NCI-H187 treated with DMSO at 0.1 percent for 48 hours (cell line): ENCODE measurements around the gene INHBE.

Experiments
- DNase-seq: peaks from one replicate; lab custom pipeline; 2025; lab: John Stamatoyannopoulos, UW

The INHBE gene

DNA sequence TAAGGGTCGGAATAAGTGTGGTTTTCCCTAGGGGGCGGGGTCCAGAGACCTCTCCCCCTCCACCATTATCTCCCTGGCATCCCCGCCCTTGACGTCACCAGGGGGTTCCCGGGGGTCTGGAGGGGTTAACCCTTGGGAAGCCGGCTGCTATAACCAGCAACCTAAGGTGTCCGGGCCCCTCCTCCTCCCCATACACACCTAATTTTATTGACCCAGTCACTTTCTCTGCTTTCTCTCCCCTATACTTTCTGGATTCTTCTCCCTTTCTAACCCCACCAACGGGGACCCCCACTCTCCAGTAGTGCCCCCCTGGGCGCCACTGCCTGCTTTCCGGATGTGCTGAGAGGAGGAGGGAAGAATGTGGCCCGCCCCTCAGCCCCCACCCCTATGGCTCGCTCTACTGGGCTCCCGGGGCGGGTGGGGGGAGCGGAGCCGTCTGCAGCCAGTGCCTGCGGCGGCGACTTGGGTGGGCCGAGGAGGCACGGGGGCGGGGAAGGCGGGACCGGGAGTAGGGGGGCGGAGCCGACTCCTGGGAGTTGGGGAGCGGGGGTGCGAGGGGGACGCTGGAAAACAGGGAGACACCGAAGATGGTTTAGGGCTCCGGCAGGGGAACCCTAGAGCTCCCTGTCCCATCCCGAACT, 6.3 kb downstream of the INHBE start:
- DNase-seq, result no peak

DNA sequence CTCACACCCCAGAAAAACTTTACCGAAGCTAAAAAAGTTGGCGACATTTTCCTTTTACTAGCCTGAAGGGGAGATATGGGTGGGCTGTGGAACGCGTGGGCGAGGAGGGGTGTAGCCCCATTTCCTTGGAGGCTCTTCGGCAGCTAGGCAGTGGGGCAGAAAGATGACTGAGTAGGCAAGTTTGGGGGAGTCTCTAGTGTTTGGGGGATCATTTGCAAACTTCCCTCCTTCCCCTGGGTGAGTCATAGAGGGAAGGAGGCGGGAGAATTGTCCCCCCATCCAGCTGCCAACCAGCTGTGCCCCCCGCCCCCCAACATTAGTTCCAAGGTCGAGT, 6.8 kb downstream of the INHBE start:
- DNase-seq, result no peak

DNA sequence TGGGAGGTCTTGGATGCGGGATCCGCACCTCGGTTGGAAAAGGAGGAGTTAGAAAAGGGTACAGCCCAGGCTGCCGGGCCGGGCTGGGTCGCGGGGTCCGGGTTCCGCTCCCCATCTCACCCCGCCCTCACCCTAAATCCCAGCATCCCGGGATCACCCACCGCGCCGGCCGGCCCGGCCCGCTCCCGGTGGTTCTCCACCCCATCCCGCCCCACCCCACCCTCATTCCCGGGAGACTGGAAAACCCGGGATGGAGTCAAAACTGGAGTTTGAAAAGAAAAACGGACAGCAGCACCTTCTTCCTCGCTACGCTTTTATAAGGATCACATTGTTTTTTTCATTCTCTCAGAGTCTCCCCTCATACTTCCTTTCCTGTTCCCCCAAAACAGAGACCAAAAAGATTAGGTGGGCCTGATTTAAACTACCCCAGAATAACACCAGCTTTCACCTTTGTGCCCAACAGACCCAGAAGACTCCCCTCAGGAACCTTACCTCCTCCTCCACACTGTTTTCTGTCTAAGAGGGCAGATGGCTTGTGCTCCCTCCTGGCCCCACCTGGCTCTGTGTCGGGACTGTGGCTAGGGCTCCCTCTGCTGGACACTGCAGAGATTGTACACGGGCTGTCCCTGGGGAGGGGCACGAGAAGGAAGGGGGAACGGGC, 7.3 kb downstream of the INHBE start:
- peak; percentile 66 for DNase-seq

DNA sequence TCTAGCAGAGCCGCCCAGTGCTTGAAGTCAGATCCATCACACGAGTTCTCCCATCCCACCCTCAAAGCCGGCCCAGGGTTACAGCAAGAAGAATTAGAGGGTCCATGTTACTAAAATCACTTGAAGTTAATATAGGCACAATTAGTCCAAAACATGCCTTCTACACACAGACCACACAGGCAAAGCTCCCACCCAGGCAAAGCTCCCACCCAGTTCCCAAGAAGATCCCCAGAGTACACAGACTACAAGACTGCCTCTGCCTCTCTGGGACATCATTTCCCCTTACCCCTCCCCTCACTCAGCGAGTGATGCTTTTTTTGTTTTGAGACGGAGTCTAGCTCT, 7.8 kb downstream of the INHBE start:
- no peak for DNase-seq

DNA sequence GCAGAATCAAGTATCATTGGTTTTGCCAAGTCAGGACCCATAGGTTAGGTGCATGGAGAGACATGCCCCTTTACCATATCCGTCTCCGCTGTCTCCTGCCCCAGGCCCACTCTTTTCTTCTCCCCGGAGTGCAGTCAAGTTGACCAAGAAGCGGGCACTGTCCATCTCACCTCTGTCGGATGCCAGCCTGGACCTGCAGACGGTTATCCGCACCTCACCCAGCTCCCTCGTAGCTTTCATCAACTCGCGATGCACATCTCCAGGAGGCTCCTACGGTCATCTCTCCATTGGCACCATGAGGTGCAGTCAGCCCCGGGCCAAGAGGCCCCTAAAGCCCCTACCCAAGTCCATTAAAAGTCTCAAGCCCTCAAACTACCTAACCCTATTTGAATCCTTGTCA, 9.5 kb downstream of the INHBE start:
- no peak for DNase-seq

DNA sequence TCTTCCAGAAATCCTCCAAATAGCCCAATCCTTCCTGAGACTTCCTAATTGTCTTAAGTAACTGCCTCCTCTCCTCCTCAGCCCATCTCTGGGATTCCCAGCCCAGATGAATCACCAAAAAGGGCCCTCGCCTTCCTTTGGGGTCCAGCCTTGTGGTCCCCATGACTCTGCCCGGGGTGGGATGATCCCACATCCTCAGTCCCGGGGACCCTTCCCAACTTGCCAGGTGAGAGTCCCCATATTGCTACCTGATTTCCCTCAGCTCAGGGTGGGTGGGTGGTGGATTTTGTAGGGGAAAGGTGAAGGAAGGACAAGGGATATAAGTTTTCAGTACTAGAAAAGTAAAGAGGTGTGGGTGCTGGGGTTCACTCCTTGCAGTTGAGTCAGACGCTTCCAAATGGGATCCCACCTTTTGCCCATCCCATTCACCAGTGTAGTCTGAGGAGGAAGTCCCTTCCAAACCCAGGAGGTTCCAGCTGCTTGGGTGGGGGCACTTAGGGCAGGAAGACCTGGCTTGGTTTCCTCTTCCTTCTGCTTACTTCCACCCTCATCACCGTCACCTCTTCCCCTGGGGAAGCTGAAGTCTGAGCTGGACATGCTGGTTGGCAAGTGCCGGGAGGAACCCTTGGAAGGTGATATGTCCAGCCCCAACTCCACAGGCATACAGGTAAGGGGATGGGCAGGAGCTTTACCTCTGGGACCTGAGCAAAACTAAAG, 10.1 kb downstream of the INHBE start:
- DNase-seq, result no peak

DNA sequence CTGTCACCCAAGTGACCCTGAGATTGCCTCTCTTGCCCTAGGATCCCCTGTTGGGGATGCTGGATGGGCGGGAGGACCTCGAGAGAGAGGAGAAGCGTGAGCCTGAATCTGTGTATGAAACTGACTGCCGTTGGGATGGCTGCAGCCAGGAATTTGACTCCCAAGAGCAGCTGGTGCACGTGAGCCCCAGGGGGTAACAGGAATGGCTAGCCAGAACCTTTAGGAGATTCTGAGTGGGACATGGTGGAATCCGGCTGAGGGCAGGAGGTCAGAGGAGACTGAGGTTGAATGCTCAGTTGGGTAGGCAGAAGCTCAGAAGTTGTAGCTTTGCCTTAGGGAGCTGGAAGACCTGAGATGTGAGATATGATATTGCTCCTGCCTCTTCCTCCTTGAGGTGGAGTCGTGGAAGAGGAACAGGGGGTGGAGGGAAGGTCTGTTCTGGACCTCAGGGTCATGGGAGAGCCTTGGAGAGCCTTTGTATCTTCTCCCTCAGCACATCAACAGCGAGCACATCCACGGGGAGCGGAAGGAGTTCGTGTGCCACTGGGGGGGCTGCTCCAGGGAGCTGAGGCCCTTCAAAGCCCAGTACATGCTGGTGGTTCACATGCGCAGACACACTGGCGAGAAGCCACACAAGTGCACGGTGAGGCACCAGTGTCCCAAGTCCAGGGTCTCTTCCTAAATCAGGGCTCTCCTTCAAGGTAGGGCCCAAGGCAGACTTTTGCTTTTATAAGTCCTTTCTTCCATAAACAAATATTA, 10.8 kb downstream of the INHBE start:
- no peak for DNase-seq

DNA sequence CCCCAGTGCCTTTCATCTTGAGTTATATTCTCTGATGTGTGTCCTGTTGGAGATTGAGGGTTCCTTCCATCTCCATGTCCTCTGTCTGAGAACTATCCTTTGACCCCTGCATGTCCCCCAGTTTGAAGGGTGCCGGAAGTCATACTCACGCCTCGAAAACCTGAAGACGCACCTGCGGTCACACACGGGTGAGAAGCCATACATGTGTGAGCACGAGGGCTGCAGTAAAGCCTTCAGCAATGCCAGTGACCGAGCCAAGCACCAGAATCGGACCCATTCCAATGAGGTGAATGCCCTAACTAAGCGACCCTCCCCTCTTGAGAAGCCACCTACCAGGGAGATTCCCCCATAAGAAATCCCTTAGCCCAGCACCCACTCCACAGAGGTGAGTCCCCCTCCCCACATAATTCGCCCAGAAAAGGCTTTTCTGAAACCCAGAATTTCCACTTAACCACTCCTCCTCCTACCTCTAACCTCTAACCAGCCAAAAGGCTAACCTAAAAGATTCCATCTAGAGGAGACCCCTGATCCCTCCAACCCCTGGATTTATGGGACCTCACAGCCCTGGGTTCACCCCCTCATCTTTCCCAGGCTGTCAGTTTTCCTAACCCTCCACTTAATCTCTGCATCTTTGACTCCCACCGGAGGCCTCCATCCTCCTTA, 12.2 kb downstream of the INHBE start:
- DNase-seq, result no peak

DNA sequence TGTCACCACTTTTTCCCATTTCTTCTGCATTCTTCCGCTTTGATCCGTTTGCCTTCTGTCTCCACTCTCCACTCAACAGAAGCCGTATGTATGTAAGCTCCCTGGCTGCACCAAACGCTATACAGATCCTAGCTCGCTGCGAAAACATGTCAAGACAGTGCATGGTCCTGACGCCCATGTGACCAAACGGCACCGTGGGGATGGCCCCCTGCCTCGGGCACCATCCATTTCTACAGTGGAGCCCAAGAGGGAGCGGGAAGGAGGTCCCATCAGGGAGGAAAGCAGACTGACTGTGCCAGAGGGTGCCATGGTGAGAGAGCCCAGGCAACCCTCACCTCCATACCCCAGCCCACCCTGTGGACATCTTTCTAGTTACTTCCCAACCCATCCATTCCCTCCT, 12.8 kb downstream of the INHBE start:
- no peak for DNase-seq

DNA sequence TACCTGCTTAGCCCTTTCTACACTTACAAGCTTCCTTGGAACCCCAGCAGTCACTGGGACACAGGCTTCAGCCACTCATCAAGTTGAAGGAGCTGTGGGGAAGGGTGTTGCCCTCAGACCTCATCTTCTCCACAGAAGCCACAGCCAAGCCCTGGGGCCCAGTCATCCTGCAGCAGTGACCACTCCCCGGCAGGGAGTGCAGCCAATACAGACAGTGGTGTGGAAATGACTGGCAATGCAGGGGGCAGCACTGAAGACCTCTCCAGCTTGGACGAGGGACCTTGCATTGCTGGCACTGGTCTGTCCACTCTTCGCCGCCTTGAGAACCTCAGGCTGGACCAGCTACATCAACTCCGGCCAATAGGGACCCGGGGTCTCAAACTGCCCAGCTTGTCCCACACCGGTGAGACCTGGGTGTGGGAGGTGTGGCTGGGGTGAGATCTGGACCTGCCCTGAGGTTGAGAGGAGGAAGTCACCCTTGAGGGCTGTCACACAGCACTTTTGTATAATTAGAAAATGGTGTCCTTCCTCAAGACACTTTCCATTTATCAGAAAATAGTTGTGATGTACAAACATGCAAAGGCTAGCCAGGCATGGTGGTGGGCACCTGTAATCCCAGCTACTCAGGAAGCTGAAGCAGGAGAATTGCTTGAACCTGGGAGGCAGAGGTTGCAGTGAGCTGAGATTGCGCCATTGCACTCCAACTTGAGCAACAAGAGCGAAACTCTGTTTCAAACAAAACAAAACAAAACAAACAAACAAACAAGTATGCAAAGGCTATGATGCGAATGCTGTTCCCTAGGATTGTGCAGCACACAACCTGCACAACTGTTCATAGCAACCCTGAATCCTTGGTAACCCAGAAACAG, 14.4 kb downstream of the INHBE start:
- DNase-seq, result no peak

DNA sequence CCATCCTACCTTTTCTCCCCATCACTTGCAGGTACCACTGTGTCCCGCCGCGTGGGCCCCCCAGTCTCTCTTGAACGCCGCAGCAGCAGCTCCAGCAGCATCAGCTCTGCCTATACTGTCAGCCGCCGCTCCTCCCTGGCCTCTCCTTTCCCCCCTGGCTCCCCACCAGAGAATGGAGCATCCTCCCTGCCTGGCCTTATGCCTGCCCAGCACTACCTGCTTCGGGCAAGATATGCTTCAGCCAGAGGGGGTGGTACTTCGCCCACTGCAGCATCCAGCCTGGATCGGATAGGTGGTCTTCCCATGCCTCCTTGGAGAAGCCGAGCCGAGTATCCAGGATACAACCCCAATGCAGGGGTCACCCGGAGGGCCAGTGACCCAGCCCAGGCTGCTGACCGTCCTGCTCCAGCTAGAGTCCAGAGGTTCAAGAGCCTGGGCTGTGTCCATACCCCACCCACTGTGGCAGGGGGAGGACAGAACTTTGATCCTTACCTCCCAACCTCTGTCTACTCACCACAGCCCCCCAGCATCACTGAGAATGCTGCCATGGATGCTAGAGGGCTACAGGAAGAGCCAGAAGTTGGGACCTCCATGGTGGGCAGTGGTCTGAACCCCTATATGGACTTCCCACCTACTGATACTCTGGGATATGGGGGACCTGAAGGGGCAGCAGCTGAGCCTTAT, 15.3 kb downstream of the INHBE start:
- no peak for DNase-seq

DNA sequence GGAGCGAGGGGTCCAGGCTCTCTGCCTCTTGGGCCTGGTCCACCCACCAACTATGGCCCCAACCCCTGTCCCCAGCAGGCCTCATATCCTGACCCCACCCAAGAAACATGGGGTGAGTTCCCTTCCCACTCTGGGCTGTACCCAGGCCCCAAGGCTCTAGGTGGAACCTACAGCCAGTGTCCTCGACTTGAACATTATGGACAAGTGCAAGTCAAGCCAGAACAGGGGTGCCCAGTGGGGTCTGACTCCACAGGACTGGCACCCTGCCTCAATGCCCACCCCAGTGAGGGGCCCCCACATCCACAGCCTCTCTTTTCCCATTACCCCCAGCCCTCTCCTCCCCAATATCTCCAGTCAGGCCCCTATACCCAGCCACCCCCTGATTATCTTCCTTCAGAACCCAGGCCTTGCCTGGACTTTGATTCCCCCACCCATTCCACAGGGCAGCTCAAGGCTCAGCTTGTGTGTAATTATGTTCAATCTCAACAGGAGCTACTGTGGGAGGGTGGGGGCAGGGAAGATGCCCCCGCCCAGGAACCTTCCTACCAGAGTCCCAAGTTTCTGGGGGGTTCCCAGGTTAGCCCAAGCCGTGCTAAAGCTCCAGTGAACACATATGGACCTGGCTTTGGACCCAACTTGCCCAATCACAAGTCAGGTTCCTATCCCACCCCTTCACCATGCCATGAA, 16.0 kb downstream of the INHBE start:
- DNase-seq, result no peak

DNA sequence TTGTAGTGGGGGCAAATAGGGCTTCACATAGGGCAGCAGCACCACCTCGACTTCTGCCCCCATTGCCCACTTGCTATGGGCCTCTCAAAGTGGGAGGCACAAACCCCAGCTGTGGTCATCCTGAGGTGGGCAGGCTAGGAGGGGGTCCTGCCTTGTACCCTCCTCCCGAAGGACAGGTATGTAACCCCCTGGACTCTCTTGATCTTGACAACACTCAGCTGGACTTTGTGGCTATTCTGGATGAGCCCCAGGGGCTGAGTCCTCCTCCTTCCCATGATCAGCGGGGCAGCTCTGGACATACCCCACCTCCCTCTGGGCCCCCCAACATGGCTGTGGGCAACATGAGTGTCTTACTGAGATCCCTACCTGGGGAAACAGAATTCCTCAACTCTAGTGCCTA, 16.6 kb downstream of the INHBE start:
- no peak for DNase-seq

DNA sequence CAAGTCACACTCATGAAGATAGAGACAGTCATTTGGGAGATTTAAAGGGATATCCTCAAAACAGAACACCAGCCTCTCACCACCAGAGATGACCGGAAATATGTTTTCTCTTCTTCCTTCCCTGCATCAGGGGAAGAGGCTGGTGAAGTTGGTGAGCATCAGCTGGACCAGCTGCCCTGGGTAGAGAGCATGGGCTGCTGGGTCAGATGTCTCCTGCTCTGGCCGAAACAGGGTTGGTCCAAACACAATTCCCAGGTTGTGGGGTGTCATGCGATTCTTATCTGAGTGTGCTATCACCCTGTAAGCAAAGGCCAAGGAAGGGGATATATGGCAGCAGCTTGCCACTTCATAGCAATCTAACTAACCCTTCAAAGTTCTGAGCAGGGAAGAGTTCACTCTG, 17.3 kb downstream of the INHBE start:
- no peak for DNase-seq

DNA sequence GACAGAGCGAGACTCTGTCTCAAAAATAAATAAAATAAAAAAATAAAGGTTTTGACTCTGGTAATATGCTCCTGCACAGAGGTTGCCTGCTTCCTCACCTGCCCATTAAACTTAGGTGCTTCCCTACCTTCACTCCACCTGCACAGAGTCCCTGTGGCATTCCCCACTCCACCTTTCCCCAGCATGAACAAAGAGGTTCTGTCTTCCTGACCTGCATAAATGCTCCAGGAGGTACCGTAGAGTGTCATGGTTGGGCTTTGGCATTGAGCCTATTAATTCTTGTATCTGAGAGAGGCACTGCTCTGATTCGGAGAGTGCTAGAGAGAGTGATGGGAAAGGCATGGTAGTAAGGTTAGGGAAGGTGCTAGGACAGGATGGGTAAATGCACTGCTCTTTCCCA, 18.3 kb downstream of the INHBE start:
- no peak for DNase-seq

DNA sequence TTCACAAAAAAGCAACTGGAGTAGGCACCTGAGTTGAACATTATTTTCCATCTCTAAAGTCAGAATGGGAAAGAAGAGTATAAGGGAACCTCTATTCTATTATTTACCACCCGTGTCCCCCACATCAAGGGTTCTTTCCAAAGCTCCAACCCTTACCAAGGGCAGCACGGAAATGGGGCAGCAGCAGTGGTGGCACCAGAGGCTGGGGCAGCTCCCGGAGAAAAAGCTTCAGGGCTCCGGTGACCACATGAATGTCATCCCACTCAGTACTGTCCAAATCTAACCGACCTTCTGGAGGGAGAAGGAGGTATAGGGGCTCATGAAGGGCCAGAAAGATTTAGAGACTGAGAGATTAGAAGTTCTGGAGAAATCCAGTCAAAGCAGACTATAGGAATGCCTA, 18.8 kb downstream of the INHBE start:
- DNase-seq, result no peak

DNA sequence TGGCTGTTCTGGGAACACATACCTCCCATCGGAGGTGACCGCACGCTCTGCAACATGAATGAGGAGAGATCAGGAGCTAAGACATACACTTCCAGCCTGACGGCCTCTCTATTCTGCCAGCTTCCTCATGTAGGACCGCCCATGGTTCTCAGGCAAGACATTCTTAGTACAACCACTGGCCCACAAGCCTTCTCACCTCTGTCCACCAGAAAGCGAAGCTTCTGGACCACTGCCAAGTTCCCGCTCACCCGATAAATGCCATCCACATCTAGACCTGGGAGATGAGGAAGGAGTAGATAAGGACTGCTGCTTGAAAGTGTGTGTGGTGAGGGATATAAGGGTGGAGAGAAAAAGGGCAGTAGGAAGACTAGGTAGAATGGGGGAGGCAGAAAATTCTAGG, 19.3 kb downstream of the INHBE start:
- no peak for DNase-seq

DNA sequence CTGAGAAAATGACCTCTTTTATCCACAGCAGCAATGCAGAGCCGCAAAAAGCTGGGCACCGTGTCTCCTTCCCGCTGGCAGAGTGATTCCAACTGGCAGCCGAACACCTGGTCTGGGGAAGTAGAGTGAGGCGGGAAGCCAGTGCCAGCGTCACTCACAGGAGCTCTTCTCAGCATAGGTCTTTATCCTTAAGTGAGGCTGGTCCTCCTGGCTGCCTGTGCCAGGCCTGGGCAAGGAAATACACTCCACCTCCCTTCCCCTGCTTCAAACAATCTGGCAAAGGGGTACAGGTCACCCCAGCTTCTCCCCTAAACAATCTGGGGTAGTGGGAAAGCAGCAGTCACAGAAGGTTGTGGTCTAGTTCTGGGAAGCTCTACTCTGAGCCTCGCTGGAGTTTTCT, 19.8 kb downstream of the INHBE start:
- DNase-seq, result no peak

DNA sequence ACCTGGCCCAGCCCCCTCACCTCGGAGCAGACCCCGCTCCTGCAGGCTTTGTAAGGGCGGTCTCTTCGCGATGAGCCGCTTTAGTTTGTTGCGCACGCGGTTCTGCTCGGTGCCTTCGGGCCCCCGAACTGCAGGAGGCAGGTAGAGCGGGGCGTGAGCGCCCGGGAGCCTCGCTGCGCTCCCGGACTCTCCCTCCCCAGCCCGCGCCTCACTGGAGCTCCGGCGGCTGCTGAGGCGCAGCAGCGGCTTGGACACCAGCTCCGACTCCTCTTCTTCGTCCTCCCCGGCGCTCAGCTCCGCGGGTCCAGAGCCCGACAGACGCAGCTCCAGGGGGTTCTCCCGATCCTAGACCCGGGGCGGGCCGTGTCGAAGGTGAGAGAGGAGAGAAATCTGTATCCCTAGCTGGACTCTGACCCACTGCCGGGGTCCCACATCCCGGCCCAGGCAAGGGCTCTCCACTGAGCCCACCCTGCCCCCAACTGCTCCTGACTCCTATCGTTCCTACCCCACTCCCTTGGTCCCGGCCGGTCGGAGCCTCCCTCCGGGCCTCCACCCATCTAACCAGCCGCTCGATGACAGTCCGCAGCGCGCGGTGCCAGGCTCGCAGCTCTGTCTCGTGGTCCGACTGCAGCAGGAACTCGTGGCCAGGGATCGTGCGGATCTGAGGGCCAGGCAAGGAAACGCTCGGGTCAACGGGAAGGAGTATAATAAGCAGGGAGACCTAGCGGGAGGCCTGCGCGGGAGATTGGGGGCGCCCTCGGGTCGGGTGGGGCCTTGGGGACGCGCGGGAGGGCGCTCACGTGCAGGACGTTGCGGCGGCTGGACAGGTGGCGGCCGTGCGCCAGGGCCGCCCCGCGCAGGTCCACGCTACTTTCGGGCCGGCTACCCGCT, 20.4 kb downstream of the INHBE start:
- DNase-seq, result no peak
